ENCODE measurements around the gene MTFMT.

The MTFMT gene

DNA sequence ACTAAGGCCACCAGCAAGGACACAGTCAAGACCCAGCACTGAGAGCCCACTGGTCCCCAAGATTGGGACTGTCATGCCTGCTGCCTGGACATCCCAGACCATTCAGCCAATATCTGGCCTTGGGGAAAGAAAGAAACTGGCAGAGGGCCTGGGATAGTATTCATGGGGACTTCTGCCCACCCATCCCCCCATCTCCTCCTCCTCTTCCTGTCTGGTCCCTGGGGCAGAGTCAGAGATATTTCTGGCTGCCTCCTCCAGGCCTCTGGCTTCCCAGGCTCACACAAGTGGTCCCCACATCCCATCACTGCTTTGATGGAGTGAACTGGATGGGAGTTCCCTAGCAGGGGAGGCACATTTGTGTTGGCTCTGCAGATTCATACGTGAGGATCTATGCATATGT lies 42.6 kb upstream of the MTFMT start:
- no peak for DNase-seq (ENCODE audit: low spot score)
- TF ChIP-seq, protein P1, sequence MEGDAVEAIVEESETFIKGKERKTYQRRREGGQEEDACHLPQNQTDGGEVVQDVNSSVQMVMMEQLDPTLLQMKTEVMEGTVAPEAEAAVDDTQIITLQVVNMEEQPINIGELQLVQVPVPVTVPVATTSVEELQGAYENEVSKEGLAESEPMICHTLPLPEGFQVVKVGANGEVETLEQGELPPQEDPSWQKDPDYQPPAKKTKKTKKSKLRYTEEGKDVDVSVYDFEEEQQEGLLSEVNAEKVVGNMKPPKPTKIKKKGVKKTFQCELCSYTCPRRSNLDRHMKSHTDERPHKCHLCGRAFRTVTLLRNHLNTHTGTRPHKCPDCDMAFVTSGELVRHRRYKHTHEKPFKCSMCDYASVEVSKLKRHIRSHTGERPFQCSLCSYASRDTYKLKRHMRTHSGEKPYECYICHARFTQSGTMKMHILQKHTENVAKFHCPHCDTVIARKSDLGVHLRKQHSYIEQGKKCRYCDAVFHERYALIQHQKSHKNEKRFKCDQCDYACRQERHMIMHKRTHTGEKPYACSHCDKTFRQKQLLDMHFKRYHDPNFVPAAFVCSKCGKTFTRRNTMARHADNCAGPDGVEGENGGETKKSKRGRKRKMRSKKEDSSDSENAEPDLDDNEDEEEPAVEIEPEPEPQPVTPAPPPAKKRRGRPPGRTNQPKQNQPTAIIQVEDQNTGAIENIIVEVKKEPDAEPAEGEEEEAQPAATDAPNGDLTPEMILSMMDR (IDR thresholded peaks at IDR 0.05; ENCODE audit: extremely low read depth, missing control alignments), result no peak

DNA sequence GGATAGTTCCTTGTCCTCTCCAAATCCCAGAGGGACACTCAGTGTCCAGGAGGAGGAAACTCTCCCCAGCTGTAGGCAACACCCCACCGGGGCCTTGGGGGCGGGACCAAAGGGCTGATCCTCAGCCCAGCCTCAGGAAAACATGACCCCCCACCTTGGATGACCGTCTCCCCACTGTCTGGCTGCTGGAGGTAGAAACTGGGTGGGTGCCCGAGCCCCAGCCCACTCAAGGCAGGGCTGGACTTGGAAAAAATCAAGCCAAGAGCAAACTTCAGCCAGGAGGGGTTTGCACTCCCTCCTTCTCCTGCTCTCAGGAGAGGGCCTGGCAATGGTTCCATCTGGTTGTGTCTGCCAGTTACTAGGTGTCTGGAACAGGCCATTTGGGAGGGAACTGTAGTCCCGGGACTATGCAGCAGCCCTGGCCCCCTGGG lies 42.0 kb upstream of the MTFMT start:
- DNase-seq (ENCODE audit: low spot score), result no peak
- TF ChIP-seq, protein P1 (IDR thresholded peaks at IDR 0.05; ENCODE audit: extremely low read depth, missing control alignments), result no peak

DNA sequence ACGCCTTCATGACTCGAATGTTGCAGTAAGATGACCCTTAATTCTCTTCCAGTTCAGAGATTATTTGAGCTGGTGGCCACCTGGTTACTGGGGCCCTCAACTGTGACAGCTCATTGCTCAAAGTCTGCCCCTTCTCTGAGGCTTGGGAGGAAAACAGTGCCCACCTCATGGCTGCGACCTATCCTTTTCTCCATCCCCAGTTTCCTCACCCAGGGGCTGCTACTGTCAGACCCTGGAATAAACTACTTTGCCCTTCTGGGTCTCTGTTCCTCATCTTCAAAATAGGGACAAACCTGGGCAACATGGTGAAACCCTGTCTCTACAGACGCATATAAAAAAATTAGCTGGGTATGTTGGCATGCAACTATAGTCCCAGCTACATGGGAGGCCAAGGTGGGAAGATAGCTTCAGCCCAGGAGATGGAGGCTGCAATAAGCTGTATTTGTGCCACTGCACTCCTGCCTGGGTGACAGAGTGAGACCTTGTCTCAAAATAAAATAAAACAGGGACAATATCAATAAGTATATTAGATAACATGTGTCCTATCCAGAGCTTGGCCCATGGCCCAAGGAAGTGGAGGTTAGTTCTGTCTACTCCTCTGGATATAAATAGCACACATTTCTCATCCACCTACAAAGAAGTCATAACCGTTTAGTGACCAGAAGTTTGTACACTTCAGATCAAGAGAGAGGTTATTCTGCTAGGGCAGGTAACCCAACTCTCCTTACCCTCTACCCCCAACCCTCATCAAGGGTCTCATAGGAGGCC lies 40.5 kb upstream of the MTFMT start:
- DNase-seq (ENCODE audit: low spot score), result no peak
- TF ChIP-seq, protein P1 (IDR thresholded peaks at IDR 0.05; ENCODE audit: extremely low read depth, missing control alignments), result no peak

GRCh38 chr15:65069179-65069578 lies 39.7 kb upstream of the MTFMT start:
- no peak for DNase-seq (ENCODE audit: low spot score)
- TF ChIP-seq, protein P1 (IDR thresholded peaks at IDR 0.05; ENCODE audit: extremely low read depth, missing control alignments), result no peak

GRCh38 chr15:65068403-65068788 lies 39.0 kb upstream of the MTFMT start:
- DNase-seq (ENCODE audit: low spot score), result no peak
- TF ChIP-seq, protein P1 (IDR thresholded peaks at IDR 0.05; ENCODE audit: extremely low read depth, missing control alignments), result no peak

- TF ChIP-seq, protein P1 (IDR thresholded peaks at IDR 0.05; ENCODE audit: extremely low read depth, missing control alignments), result no peak
- DNase-seq (ENCODE audit: low spot score), result no peak
Observed at GRCh38 chr15:65067645-65068402, 38.4 kb upstream of the MTFMT start, which contains the start of gene RASL12. TSS of gene RASL12 (minus strand) at chr15:65067991. CDS start at chr15:65067835, 156 bp downstream.

DNA sequence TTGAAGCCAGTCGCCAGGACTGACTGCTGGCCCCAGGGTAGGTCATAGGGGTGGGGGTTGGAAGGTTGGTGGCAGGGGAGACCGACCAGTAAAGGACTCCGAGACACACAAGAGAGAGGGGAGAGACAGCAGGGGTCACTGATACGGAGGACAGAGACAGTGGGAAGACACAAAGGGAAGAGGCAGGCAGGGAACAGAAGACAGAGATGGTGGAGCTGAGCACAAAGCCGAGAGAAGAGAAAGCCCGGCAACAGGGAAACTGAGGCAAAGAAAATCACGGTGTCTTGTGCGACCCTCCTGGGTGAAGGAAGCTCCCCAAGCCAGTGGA lies 37.8 kb upstream of the MTFMT start:
- TF ChIP-seq, protein P1 (IDR thresholded peaks at IDR 0.05; ENCODE audit: extremely low read depth, missing control alignments), result no peak
- DNase-seq (ENCODE audit: low spot score), result no peak
